ENCODE results near the gene ASCL5.
"Not testable (repeated sequence)": the region's sequence is repeated elsewhere in the genome, so short reads cannot be mapped to it uniquely, and the experiment has no call there.

DNA sequence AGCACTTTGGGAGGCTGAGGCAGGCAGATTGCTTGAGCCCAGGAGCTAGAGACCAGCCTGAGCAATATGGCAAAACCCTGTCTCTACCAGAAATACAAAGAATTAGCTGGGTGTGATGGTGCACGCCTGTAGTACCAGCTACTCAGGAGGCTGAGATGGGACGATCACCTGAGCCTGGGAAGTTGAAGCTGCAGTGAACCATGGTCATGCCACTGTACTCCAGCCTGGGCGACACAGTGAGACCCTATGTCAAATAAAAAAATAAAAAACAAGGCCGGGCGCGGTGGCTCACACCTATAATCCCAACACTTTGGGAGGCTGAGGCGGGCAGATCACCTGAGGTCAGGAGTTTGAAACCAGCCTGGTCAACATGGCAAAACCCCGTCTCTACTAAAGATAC is 36.1 kb upstream of the ASCL5 start:
- TF ChIP-seq TBP (optimal IDR thresholded peaks at IDR 0.05; ENCODE audit: low read depth, low read length); YBX1 (IDR thresholded peaks at IDR 0.05); HNRNPK (IDR thresholded peaks at IDR 0.05; ENCODE audit: low read depth, low read length, poor library complexity, severe bottlenecking); ZNF23 (CRISPR knock-in tag; IDR thresholded peaks at IDR 0.05); IRF2 (CRISPR knock-in tag; IDR thresholded peaks at IDR 0.05): not testable (repeated sequence)
- TF ChIP-seq, protein P1, sequence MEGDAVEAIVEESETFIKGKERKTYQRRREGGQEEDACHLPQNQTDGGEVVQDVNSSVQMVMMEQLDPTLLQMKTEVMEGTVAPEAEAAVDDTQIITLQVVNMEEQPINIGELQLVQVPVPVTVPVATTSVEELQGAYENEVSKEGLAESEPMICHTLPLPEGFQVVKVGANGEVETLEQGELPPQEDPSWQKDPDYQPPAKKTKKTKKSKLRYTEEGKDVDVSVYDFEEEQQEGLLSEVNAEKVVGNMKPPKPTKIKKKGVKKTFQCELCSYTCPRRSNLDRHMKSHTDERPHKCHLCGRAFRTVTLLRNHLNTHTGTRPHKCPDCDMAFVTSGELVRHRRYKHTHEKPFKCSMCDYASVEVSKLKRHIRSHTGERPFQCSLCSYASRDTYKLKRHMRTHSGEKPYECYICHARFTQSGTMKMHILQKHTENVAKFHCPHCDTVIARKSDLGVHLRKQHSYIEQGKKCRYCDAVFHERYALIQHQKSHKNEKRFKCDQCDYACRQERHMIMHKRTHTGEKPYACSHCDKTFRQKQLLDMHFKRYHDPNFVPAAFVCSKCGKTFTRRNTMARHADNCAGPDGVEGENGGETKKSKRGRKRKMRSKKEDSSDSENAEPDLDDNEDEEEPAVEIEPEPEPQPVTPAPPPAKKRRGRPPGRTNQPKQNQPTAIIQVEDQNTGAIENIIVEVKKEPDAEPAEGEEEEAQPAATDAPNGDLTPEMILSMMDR (IDR thresholded peaks at IDR 0.05 in 2 of 3, conservative IDR thresholded peaks at IDR 0.05 in 1 of 3; ENCODE audit: insufficient read depth in 2 of 3, low read depth in 1 of 3, low read length in 3 of 3), result not testable (repeated sequence)

Data from K562 (cell line).